ENCODE data around the gene CD58.
"Not testable (repeated sequence)": the region's sequence is repeated elsewhere in the genome, so short reads cannot be mapped to it uniquely, and the experiment has no call there.

The CD58 gene

GRCh38 chr1:116591951-116592605 is 21.3 kb upstream of the CD58 start:
- DNase-seq, result not testable (repeated sequence)

GRCh38 chr1:116591006-116591950 is 20.5 kb upstream of the CD58 start:
- not testable (repeated sequence) for DNase-seq

GRCh38 chr1:116590359-116591005 is 19.7 kb upstream of the CD58 start:
- DNase-seq, result not testable (repeated sequence)

- DNase-seq, result not testable (repeated sequence)
Measured at GRCh38 chr1:116589101-116589735, 18.4 kb upstream of the CD58 start.

- DNase-seq, result no peak
Measured at GRCh38 chr1:116587501-116588227, 16.8 kb upstream of the CD58 start.

GRCh38 chr1:116586741-116587143 is 15.9 kb upstream of the CD58 start:
- no peak for DNase-seq

- DNase-seq, result no peak
Measured at GRCh38 chr1:116585886-116586285, 15.1 kb upstream of the CD58 start.

- DNase-seq, result no peak
Measured at GRCh38 chr1:116581323-116581885, 10.6 kb upstream of the CD58 start.

- DNase-seq, result no peak
Measured at GRCh38 chr1:116580446-116581322, 9.9 kb upstream of the CD58 start.

- DNase-seq, result no peak
Measured at GRCh38 chr1:116579259-116579875, 8.5 kb upstream of the CD58 start.

GRCh38 chr1:116578581-116578980 is 7.8 kb upstream of the CD58 start:
- no peak for DNase-seq

GRCh38 chr1:116577759-116578314 is 7.0 kb upstream of the CD58 start:
- DNase-seq, result no peak

GRCh38 chr1:116574581-116575291 is 3.9 kb upstream of the CD58 start:
- peak; percentile 24 to 35 for DNase-seq

GRCh38 chr1:116573431-116574095 is 2.7 kb upstream of the CD58 start:
- no peak for DNase-seq

GRCh38 chr1:116572771-116573430 is 2.1 kb upstream of the CD58 start:
- no peak for DNase-seq

GRCh38 chr1:116572099-116572498 is 1.3 kb upstream of the CD58 start:
- no peak for DNase-seq

- no peak for DNase-seq
Measured at GRCh38 chr1:116571215-116571919, 541 bp upstream of the CD58 start.
